ENCODE results near the gene HEPACAM2.

Gene HEPACAM2

GRCh38 chr7:93203496-93203895 lies 22.8 kb downstream of the HEPACAM2 start:
- no peak for DNase-seq (ENCODE audit: extremely low read depth in 1 of 2, low read depth in 1 of 2)

DNA sequence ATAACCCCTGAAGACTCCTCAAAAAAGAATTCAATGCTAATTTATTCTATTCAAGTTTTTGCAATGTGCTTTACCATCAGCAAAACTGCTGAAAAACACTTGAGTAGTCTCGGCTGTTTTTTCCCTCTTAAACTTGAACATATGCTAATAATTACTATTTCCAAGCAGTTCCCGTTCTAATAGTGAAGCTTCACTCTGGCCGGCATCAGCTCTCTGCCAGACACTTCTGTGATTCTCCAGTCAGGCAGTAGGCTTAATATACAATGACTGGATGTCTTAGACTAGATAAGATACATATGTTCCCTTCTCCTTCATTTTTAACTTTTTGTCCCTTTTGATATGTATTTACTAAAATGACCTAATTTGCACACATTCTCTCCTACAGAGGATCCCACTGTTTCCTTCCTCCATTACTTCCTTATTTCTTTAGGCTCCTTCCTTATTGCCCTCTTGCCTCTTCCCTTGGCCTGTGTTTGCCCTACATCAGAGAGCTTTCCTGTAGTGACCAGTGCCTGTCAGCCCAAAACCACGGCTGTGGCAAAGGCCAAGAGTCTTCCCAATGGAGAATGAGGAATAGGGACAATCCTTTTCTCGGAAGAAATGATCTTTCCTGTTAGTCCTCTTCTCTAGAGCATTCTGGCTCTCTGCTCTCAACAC lies 23.5 kb downstream of the HEPACAM2 start:
- no peak for DNase-seq (ENCODE audit: extremely low read depth in 1 of 2, low read depth in 1 of 2)

- DNase-seq (ENCODE audit: extremely low read depth in 1 of 2, low read depth in 1 of 2): no peak
Measured at GRCh38 chr7:93198472-93198871, 27.8 kb downstream of the HEPACAM2 start.

DNA sequence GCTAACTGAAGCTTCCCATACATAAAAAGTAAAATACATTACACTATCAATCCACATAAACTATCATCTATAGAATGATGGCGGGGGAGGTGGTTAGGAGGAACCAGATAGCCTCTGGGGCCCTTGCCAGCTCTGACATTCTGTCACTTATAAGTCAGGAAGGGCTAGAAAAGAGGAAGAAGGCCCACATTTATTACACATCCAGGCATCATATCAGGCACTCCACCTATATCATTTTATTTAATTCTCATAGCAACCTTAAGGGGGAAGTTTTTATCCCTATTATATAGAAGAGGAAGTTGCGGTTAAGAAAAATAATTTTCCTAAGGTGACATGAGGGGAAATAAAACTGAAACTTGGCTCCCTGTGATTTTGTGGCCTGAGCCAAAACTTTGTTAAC lies 29.9 kb downstream of the HEPACAM2 start:
- no peak for DNase-seq (ENCODE audit: extremely low read depth in 1 of 2, low read depth in 1 of 2)

GRCh38 chr7:93194386-93194785 lies 31.9 kb downstream of the HEPACAM2 start:
- no peak for DNase-seq (ENCODE audit: extremely low read depth in 1 of 2, low read depth in 1 of 2)

DNA sequence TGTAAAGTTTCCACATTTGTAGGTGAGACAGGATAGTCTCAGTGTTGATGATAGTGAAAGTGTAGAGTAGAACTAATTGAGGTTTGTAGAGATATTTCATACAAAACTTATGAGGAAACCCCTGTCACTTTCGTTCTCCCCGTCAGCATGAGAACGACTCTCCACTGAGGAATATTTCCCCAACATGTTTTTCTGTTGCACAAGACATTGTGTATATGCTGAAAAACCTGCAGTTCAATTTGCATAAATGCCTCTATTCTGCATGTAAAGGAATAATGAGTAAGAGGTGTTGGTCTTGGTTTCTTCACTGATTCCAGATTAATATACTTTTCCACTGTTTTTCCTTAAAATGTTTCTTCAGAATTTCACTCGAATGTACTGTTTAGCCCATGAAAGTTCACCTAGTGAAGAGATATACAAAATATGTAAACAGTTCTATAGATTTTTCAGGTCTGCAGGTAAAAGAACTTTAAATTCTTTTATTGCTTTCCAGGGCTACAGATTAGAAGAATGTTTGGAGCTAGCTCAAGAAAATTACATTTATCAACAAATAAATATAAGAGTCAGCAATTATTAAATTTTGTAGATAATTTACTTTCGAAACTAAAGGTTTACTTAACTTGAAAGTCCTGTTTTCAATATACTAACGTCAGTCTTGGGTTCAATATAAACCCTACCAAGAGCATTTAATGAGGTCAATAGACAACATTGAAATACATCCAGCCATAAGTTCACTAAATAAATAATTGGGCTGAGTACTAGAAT lies 37.2 kb downstream of the HEPACAM2 start:
- DNase-seq (ENCODE audit: extremely low read depth in 1 of 2, low read depth in 1 of 2): no peak

DNA sequence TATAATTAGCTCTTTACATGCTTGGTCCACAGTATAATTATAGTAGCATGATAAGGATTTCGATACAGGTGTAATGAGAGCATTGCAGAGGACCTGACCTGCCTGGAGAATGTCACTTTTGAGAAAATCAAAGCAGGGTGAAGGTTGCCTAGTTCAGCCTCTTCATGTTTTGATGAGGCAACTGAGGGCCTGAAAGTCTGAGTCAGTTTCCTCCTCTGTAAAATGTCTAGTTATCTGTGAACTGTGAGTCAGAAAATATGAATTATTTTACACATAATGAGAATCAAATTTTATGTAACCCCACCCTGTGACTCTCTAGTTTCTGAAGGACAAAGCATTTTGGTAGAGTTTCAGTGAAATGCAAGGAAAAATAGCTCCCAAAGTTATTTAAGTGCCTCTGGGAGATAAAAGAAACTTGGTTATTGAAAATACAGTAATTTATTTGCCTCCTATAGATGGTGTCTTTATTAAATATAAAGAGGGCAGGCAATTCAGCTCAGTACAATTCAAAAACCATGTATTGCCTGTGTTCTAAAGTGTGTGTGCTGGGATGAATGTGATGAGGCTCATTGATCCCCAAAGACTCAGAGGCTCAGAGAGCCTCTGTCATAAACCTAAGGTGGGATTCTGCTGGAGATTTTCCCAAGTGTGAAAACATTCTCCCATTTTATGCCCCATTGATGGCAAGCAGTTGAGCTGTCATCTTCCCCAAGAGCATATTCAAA lies 40.8 kb downstream of the HEPACAM2 start:
- no peak for DNase-seq (ENCODE audit: extremely low read depth in 1 of 2, low read depth in 1 of 2)

DNA sequence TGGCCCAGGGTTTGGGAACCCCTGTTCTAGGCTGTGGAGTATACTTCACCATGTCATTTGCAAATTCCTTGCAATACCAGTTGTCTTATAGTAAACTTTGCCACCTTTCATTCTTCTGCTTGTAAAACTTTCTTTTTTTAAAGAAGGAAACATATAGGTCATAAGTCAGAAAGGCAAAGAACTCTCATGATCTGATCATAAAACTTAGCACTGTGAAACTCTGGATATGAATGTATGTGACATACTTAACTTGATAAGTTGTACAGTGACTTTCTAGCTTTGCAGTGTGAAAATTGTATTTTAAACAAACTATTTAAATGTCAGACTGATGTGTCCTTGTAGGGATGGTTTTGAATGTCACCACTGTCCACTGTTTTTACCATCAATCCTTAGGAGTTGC lies 47.1 kb downstream of the HEPACAM2 start:
- DNase-seq (ENCODE audit: extremely low read depth in 1 of 2, low read depth in 1 of 2): no peak

GRCh38 chr7:93178213-93178612 lies 48.1 kb downstream of the HEPACAM2 start:
- no peak for DNase-seq (ENCODE audit: extremely low read depth in 1 of 2, low read depth in 1 of 2)

DNA sequence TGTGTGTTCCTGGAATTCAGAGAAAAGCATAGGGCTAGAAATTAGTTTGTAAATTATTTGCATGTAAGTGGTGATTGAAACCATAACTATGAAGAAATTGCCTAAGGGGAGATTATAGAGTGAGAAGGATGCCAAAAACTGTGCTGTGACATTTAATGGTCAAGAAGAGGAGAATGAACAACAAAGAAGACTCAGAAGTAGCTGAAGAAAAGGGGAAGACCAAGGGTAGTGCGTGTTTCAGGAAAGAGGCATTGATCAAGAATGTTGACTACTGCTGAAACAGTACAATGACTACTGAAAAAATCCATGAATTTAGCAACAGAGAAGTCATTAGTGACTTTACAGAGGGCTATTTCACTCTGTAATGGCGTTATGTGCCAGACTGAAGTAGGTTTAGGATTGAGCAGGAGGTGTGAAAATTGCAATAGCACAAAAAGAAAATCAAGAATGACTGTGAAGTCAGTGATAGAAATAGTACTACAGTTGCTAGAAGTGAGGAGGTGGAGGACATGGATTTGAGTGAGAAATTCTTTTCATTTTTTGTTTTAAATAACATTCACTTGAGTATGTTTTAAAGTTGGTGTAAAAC lies 49.2 kb downstream of the HEPACAM2 start:
- DNase-seq (ENCODE audit: extremely low read depth in 1 of 2, low read depth in 1 of 2): no peak

DNA sequence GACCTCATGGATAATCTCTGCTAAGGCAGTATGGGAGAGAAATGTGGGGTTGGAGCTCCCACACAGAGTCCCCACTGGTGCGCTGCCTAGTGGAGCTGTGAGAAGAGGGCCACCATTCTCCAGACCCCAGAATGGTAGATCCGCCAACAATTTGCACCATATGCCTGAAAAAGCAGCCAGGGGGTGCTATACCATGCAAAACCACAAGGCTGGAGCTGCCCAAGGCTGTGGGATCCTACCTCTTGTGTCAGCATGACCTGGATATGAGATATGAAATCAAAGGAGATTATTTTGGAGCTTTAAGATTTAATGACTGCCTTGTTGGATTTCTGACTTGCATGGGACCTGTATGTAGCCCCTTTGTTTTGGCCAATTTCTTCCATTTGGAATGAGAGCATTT lies 51.0 kb downstream of the HEPACAM2 start:
- no peak for DNase-seq (ENCODE audit: extremely low read depth in 1 of 2, low read depth in 1 of 2)

DNA sequence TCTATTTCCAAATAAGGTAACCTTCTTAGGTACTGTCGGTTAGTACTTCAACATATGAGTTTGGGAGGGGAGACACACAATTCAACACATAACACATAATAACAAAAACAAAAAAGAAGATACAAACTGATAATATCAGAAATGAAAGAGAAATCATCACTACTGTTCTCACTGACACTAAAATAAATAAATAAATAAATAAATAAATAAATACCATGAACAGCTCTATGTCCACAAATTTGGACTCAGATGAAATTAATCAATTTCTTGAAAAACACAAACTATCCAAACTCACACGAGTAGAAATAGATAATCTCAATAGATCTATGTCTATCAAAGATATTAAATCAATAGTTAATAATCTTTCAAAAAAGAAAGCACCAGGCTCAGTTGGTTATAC lies 53.6 kb downstream of the HEPACAM2 start:
- no peak for DNase-seq (ENCODE audit: extremely low read depth in 1 of 2, low read depth in 1 of 2)

DNA sequence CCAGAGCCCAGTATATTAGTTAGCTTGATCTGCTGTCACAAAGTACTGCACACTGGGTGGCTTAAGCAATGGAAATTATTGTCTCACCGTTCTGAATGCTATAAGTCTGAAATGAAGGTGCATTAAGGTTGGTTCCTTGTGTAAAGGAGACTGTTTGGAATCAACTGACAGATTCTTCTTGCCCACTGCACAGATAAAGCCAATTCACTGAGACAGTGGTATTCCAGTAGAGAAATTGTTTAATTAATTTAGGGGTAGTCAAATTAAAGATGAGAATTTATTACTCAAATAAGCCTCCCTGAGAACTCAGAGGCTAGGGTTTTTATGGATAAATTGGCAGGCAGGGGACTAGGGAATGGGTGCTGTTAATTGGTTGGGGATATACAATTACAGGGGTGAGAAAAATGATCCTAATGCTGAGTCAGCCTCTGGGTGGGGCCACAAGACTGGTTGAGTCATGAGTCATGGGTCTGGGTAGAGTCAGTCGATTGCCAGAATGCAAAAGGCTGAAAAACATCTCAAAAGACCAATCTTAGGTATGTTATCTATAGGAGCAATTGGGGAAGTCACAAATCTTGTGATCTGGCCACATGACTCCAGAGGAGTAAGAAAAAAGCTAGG lies 54.6 kb downstream of the HEPACAM2 start:
- no peak for DNase-seq (ENCODE audit: extremely low read depth in 1 of 2, low read depth in 1 of 2)

- DNase-seq (ENCODE audit: extremely low read depth in 1 of 2, low read depth in 1 of 2): no peak
Measured at GRCh38 chr7:93165447-93165846, 60.8 kb downstream of the HEPACAM2 start.

DNA sequence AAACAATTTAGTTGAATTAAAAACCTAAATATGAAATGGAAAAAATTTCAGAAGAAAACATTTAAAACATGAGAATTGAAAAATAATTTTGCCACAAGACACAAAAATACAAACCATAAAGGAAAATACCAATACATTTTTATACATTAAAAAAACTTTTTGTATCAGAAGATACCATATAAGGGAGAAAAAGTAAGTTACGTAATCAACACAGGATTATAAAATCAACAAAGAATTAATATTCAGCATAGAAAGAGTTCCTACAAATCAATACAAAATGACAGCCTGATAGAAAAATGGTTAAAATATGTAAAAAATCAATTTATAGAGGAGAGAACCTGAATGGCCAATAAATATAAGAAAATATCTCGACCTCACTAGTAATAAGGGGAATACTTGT lies 61.5 kb downstream of the HEPACAM2 start:
- DNase-seq (ENCODE audit: extremely low read depth in 1 of 2, low read depth in 1 of 2): no peak

GRCh38 chr7:93161181-93161762 lies 65.0 kb downstream of the HEPACAM2 start:
- no peak for DNase-seq (ENCODE audit: extremely low read depth in 1 of 2, low read depth in 1 of 2)

GRCh38 chr7:93160410-93160809 lies 65.9 kb downstream of the HEPACAM2 start:
- DNase-seq (ENCODE audit: extremely low read depth in 1 of 2, low read depth in 1 of 2): no peak

GRCh38 chr7:93159490-93159889 lies 66.8 kb downstream of the HEPACAM2 start:
- no peak for DNase-seq (ENCODE audit: extremely low read depth in 1 of 2, low read depth in 1 of 2)

DNA sequence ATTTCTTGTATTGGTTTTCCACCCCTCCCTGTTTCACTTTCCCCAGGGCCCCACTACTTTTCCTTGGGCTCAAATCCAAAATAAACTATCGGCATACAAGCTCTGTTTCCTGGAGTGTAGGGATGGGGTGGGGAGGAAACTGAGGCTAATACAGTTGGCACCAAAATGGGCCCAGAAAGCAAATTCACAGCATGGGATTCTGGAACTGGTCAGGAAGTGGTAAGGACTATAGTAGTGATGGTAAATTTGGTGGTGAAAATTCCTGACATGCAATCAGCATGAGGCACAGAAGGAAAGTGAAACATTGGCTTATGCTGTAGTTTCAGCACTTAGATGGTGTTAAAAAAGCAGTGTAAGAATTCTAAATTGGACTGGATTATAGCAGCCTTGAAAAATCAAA lies 69.4 kb downstream of the HEPACAM2 start:
- DNase-seq (ENCODE audit: extremely low read depth in 1 of 2, low read depth in 1 of 2): no peak

DNA sequence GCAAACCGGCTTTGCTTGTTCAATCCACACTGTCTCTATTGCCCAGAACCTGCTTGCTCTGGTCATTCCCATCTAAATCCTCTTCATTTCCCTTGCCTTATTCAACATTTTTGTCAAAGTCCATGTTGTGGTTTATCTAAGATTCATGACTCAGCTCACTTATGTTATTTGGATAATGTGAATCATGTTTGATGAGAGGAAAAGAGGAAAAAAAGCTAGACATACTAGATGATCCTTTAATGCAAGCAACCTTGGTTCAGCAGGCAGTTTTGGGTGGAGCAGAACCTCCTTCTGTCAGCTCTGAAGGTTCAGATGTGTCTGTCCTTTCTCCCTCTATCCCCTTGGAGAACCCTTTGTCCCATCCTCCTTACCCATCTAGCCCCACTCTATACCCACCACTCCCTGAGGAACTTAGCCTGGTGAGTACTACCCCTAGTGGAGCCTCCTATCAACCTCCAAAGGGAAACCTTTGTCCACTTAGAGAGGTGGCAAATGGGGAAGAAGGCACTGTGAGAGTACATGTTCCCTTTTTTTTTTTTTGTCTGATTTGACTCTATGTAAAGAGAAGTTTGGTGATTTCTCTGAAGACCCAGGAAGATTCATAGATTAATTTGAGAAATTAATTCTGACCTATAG lies 76.0 kb downstream of the HEPACAM2 start:
- no peak for DNase-seq (ENCODE audit: extremely low read depth in 1 of 2, low read depth in 1 of 2)

Data from activated CD8-positive, alpha-beta memory T cell treated with anti-CD3 and anti-CD28 coated beads for 1 hour (primary cell).